Measurements from ENCODE around the gene SPTBN5.

The SPTBN5 gene

GRCh38 chr15:41893422-41894250 is at the start of gene SPTBN5:
Gene SPTBN5 (minus strand): TSS chr15:41894053. CDS start chr15:41893497, 556 bp downstream.
- DNase-seq, result no peak

GRCh38 chr15:41942886-41943285 is 49.0 kb upstream of the SPTBN5 start:
- no peak for DNase-seq

GRCh38 chr15:41941644-41942415 is 48.0 kb upstream of the SPTBN5 start:
- DNase-seq, result no peak

GRCh38 chr15:41940441-41940857 is 46.6 kb upstream of the SPTBN5 start:
- DNase-seq, result peak; percentile 28

GRCh38 chr15:41939986-41940385 is 46.1 kb upstream of the SPTBN5 start:
- no peak for DNase-seq

- DNase-seq, result no peak
Measured at GRCh38 chr15:41937568-41937923, 43.7 kb upstream of the SPTBN5 start.

- DNase-seq, result peak; percentile 78
Measured at GRCh38 chr15:41936649-41937567, 43.1 kb upstream of the SPTBN5 start.

GRCh38 chr15:41936155-41936554 is 42.3 kb upstream of the SPTBN5 start:
- DNase-seq, result no peak

- DNase-seq, result no peak
Measured at GRCh38 chr15:41935566-41936020, 41.7 kb upstream of the SPTBN5 start.

GRCh38 chr15:41934843-41935242 is 41.0 kb upstream of the SPTBN5 start:
- peak; percentile 74 for DNase-seq

- DNase-seq, result no peak
Measured at GRCh38 chr15:41933771-41934170, 39.9 kb upstream of the SPTBN5 start.

- DNase-seq, result no peak
Measured at GRCh38 chr15:41933326-41933725, 39.5 kb upstream of the SPTBN5 start.

GRCh38 chr15:41932511-41933289 is 38.8 kb upstream of the SPTBN5 start:
- DNase-seq, result no peak

GRCh38 chr15:41932101-41932500 is 38.2 kb upstream of the SPTBN5 start:
- no peak for DNase-seq

- no peak for DNase-seq
Measured at GRCh38 chr15:41930867-41931222, 37.0 kb upstream of the SPTBN5 start.

GRCh38 chr15:41930221-41930866 is 36.5 kb upstream of the SPTBN5 start:
- DNase-seq, result no peak

GRCh38 chr15:41928637-41929620 is 35.1 kb upstream of the SPTBN5 start:
- no peak for DNase-seq

GRCh38 chr15:41928100-41928499 is 34.2 kb upstream of the SPTBN5 start:
- DNase-seq, result no peak

- DNase-seq, result no peak
Measured at GRCh38 chr15:41927536-41927935, 33.7 kb upstream of the SPTBN5 start.

All from activated CD4-positive, alpha-beta T cell treated with anti-CD3 and anti-CD28 coated beads, Interleukin-2, amount 50 U/mL, for 1 hour (primary cell).